IMR-90 (cell line): Measurements from ENCODE around the gene ATG7. TPM values are rescaled to one million over a fixed set of nuclear protein-coding genes. Genes with fewer than 3 reads are reported as not detected.

Source experiments
- ATAC-seq: fragments of 200-7000 bp; cut with Tn5 transposase; 2 replicates; pipeline ENCODE4 v1.9.1; 2020; ENCODE audit warnings: low read depth, mild to moderate bottlenecking, moderate library complexity
- BruUV-seq: library from RNA; stranded (reverse); fragments of 400-500 nt; replicated peaks from 2 replicates; lab custom pipeline; 2021; lab: Mats Ljungman, UMichigan
- CTCF ChIA-PET: fragments of 300-600 bp; formaldehyde crosslinking; extraction: SDS; loops from one replicate; lab custom pipeline; 2021; ENCODE audit warnings: antibody characterized with exemption; lab: Yijun Ruan, JAX
- POLR2A ChIA-PET: fragments of 300-600 bp; sonication (Branson Sonifier 250); formaldehyde crosslinking; loops from one replicate; lab custom pipeline; 2022; ENCODE audit warnings: antibody characterized with exemption; ENCODE audit not compliant: unreplicated experiment; lab: Charles Lee
- DNase-seq: peaks from one replicate; pipeline ENCODE4 v3.0.0; 2013
- H2AFZ ChIP-seq: replicated peaks from 2 replicates; pipeline ENCODE3; 2013; ENCODE audit warnings: low read length, mild to moderate bottlenecking; ENCODE audit not compliant: poor library complexity
- H2AK5ac ChIP-seq: 2 replicates; pipeline ENCODE4 v1.6.1; 2013; ENCODE audit warnings: low read depth, low read length, inconsistent platforms
- H2AK9ac ChIP-seq: replicated peaks from 2 replicates; pipeline ENCODE3; 2013; ENCODE audit warnings: mild to moderate bottlenecking, low read depth, low read length, moderate library complexity; ENCODE audit not compliant: poor library complexity
- H2BK120ac ChIP-seq: 2 replicates; pipeline ENCODE4 v1.6.1; 2013; ENCODE audit warnings: low read depth, low read length, inconsistent platforms
- H2BK15ac ChIP-seq: 3 replicates; pipeline ENCODE4 v1.6.1; 2013; ENCODE audit warnings: low read depth, low read length, inconsistent platforms
- H2BK20ac ChIP-seq: 2 replicates; pipeline ENCODE4 v1.6.1; 2013; ENCODE audit warnings: low read depth, mild to moderate bottlenecking, inconsistent platforms, low read length, moderate library complexity
- H2BK5ac ChIP-seq: 2 replicates; pipeline ENCODE4 v1.6.1; 2013; ENCODE audit warnings: mild to moderate bottlenecking, low read depth, low read length, inconsistent platforms; ENCODE audit not compliant: poor library complexity, severe bottlenecking
- H3K14ac ChIP-seq: replicated peaks from 2 replicates; pipeline ENCODE4 v1.6.1; 2013; ENCODE audit warnings: low read depth, low read length, inconsistent platforms
- H3K18ac ChIP-seq: 2 replicates; pipeline ENCODE4 v1.6.1; 2013; ENCODE audit warnings: low read depth, low read length, control low read depth
- H3K23ac ChIP-seq: 2 replicates; pipeline ENCODE4 v1.6.1; 2013; ENCODE audit warnings: low read depth, low read length, inconsistent platforms
- H3K27ac ChIP-seq: 2 replicates; pipeline ENCODE4 v1.5.1; 2013; ENCODE audit warnings: mild to moderate bottlenecking, control low read depth, low read length; ENCODE audit not compliant: insufficient read depth
- H3K27me3 ChIP-seq: 2 replicates; pipeline ENCODE4 v1.6.1; 2013; ENCODE audit warnings: low read length; ENCODE audit not compliant: control insufficient read depth, insufficient read depth
- H3K36me3 ChIP-seq: 2 replicates; pipeline ENCODE4 v1.6.1; 2013; ENCODE audit warnings: low read length, mixed read lengths; ENCODE audit not compliant: control insufficient read depth, insufficient read depth
- H3K4ac ChIP-seq: 2 replicates; pipeline ENCODE4 v1.6.1; 2013; ENCODE audit warnings: low read depth, low read length, inconsistent platforms
- H3K4me1 ChIP-seq: 2 replicates; pipeline ENCODE4 v1.6.1; 2013; ENCODE audit warnings: low read length, mixed read lengths; ENCODE audit not compliant: control insufficient read depth, insufficient read depth
- H3K4me2 ChIP-seq: 2 replicates; pipeline ENCODE4 v1.6.1; 2013; ENCODE audit warnings: low read depth, mild to moderate bottlenecking, control low read depth, low read length, moderate library complexity
- H3K4me3 ChIP-seq: 2 replicates; pipeline ENCODE4 v1.5.1; 2013; ENCODE audit warnings: low read depth, mild to moderate bottlenecking, control low read depth, low read length, moderate library complexity; ENCODE audit not compliant: insufficient read depth
- H3K56ac ChIP-seq: 2 replicates; pipeline ENCODE4 v1.6.1; 2013; ENCODE audit warnings: low read length, inconsistent platforms; ENCODE audit not compliant: insufficient read depth; ENCODE audit errors: extremely low read depth
- H3K79me1 ChIP-seq, 2 experiments: 2 replicates each; pipeline ENCODE4 v1.6.1; 2013; ENCODE audit warnings: low read length in 2 of 2, inconsistent platforms in 1 of 2, low read depth in 1 of 2
- H3K9ac ChIP-seq: 2 replicates; pipeline ENCODE4 v1.6.1; 2013; ENCODE audit warnings: low read depth, low read length, control low read depth
- H3K9me1 ChIP-seq: 2 replicates; pipeline ENCODE4 v1.6.1; 2013; ENCODE audit warnings: low read length, inconsistent platforms; ENCODE audit not compliant: insufficient read depth
- H3K9me3 ChIP-seq: 2 replicates; pipeline ENCODE4 v1.6.1; 2013; ENCODE audit warnings: low read length; ENCODE audit not compliant: control insufficient read depth, insufficient read depth
- H4K20me1 ChIP-seq: 2 replicates; pipeline ENCODE4 v1.6.1; 2013; ENCODE audit warnings: low read length, inconsistent platforms; ENCODE audit not compliant: insufficient read depth
- H4K5ac ChIP-seq: 2 replicates; pipeline ENCODE4 v1.6.1; 2013; ENCODE audit warnings: mild to moderate bottlenecking, low read depth, low read length, control low read depth
- H4K8ac ChIP-seq, 2 experiments: 2 replicates each; pipeline ENCODE4 v1.6.1; 2013; ENCODE audit warnings: low read depth in 2 of 2, low read length in 2 of 2, control low read depth in 1 of 2, inconsistent platforms in 1 of 2
- H4K91ac ChIP-seq: 2 replicates; pipeline ENCODE4 v1.6.1; 2013; ENCODE audit warnings: low read depth, low read length, inconsistent platforms; ENCODE audit not compliant: insufficient read depth
- CEBPB ChIP-seq: IDR thresholded peaks from 2 replicates; pipeline ENCODE4 v1.6.1; 2012; ENCODE audit warnings: low read depth, low read length, improper control_type of control experiment
- CHD1 ChIP-seq: IDR thresholded peaks from 2 replicates; pipeline ENCODE4 v1.6.1; 2012; ENCODE audit warnings: low read depth, low read length, improper control_type of control experiment
- FOS ChIP-seq: fragments of 150-350 bp; IDR thresholded peaks from 2 replicates; pipeline ENCODE4 v1.6.1; 2016; ENCODE audit warnings: low read depth, low read length
- MAFK ChIP-seq: IDR thresholded peaks from 2 replicates; pipeline ENCODE4 v1.6.1; 2012; ENCODE audit warnings: low read depth, low read length, improper control_type of control experiment
- MXI1 ChIP-seq: IDR thresholded peaks from 2 replicates; pipeline ENCODE4 v1.6.1; 2012; ENCODE audit warnings: low read depth, mild to moderate bottlenecking, low read length, moderate library complexity, borderline replicate concordance
- NFE2L2 ChIP-seq: fragments of 150-350 bp; IDR thresholded peaks from 2 replicates; pipeline ENCODE4 v1.6.1; 2016; ENCODE audit warnings: low read depth, mild to moderate bottlenecking, low read length
- POLR2A ChIP-seq: IDR thresholded peaks from 2 replicates; pipeline ENCODE4 v1.6.1; 2012; ENCODE audit warnings: mild to moderate bottlenecking, low read depth, low read length
- WGBS, 2 experiments: methylation state at CpG; one replicate each; pipeline versions ENCODE4 v1.1.5 to v1.1.7; 2013; ENCODE audit warnings: missing lambda C conversion rate in 2 of 2; ENCODE audit not compliant: insufficient read length in 1 of 2; ENCODE audit errors: extremely low coverage in 2 of 2; 5-methylcytosine and 5-hydroxymethylcytosine counted together
- dilution Hi-C: fragments of 300-500 bp; cut with HindIII; formaldehyde crosslinking; loops from one replicate; pipeline ENCODE4 v1.14.3; 2018; ENCODE audit warnings: low sequenced_read_pairs; ENCODE audit not compliant: unreplicated experiment
- in situ Hi-C: fragments of 300-500 bp; cut with MboI; formaldehyde crosslinking; loops from 3 replicates; pipeline ENCODE4 v1.14.3; 2019; ENCODE audit warnings: low sequenced_read_pairs, inconsistent platforms, mixed read lengths
- intact Hi-C: fragments of 100-400 bp; cut with micrococcal nuclease; formaldehyde crosslinking; loops from 2 replicates; pipeline ENCODE4 v1.10.0; 2022
- polyA plus RNA-seq, 3 experiments: library from polyadenylated mRNA; depleted of rRNA; stranded (reverse); fragments of >200 nt; gene quantifications; 2 replicates each; pipeline ENCODE4 v1.2.3, GENCODE V29; 2012; ENCODE audit warnings: low replicate concordance in 1 of 3
- total RNA-seq: library from RNA; depleted of rRNA; stranded (reverse); fragments of >200 nt; gene quantifications from 2 replicates; pipeline ENCODE4 v1.2.3, GENCODE V29; 2012
- TF ChIP-seq, protein P1 (sequence below): conservative IDR thresholded peaks from 2 replicates; pipeline ENCODE4 v1.5.1; 2012; ENCODE audit warnings: mild to moderate bottlenecking, low read depth, low read length, improper control_type of control experiment
- TF ChIP-seq, protein P2 (sequence below): fragments of 150-350 bp; IDR thresholded peaks from 2 replicates; pipeline ENCODE4 v1.6.1; 2016; ENCODE audit warnings: low read depth, mild to moderate bottlenecking, low read length, moderate library complexity, borderline replicate concordance
- TF ChIP-seq, protein P3 (sequence below): fragments of 150-350 bp; IDR thresholded peaks from 2 replicates; pipeline ENCODE4 v1.6.1; 2017; ENCODE audit warnings: mild to moderate bottlenecking, antibody characterized with exemption, low read length, low read depth

ATG7 gene
- total and polyA plus RNA-seq, 2 of the 4 experiments (the other 2 are of a cell fraction), result 15.6 to 51.4 TPM

GRCh38 chr3:11424277-11424676 is 152.1 kb downstream of the ATG7 start:
- H3K9ac ChIP-seq, result no peak overlapping the region
- H3K4me1 ChIP-seq, result no peaks in the 10 kb centered on the region
- no peaks in the 10 kb centered on the region for H4K20me1 ChIP-seq
- H4K91ac ChIP-seq, result no peak overlapping the region
- no peak overlapping the region for H2AK5ac ChIP-seq
- H3K9me3 ChIP-seq, result peaks cover 2% of the 10 kb centered on the region; the same call in 1 of the 2 replicates
- no peak overlapping the region for H2BK20ac ChIP-seq
- no peak overlapping the region for H2BK5ac ChIP-seq
- no peak overlapping the region for H3K27ac ChIP-seq
- intact Hi-C loops, result no loop called here
- dilution Hi-C loops, result no loop called here
- TF ChIP-seq CEBPB (no peak), FOS (no peak), NFE2L2 (no peak), POLR2A (no peak), MXI1 (no peak), MAFK (no peak), CHD1 (no peak)
- TF ChIP-seq, protein P1, sequence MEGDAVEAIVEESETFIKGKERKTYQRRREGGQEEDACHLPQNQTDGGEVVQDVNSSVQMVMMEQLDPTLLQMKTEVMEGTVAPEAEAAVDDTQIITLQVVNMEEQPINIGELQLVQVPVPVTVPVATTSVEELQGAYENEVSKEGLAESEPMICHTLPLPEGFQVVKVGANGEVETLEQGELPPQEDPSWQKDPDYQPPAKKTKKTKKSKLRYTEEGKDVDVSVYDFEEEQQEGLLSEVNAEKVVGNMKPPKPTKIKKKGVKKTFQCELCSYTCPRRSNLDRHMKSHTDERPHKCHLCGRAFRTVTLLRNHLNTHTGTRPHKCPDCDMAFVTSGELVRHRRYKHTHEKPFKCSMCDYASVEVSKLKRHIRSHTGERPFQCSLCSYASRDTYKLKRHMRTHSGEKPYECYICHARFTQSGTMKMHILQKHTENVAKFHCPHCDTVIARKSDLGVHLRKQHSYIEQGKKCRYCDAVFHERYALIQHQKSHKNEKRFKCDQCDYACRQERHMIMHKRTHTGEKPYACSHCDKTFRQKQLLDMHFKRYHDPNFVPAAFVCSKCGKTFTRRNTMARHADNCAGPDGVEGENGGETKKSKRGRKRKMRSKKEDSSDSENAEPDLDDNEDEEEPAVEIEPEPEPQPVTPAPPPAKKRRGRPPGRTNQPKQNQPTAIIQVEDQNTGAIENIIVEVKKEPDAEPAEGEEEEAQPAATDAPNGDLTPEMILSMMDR, result no peak
- TF ChIP-seq, protein P2, sequence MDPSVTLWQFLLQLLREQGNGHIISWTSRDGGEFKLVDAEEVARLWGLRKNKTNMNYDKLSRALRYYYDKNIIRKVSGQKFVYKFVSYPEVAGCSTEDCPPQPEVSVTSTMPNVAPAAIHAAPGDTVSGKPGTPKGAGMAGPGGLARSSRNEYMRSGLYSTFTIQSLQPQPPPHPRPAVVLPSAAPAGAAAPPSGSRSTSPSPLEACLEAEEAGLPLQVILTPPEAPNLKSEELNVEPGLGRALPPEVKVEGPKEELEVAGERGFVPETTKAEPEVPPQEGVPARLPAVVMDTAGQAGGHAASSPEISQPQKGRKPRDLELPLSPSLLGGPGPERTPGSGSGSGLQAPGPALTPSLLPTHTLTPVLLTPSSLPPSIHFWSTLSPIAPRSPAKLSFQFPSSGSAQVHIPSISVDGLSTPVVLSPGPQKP, result no peak
- TF ChIP-seq, protein P3, sequence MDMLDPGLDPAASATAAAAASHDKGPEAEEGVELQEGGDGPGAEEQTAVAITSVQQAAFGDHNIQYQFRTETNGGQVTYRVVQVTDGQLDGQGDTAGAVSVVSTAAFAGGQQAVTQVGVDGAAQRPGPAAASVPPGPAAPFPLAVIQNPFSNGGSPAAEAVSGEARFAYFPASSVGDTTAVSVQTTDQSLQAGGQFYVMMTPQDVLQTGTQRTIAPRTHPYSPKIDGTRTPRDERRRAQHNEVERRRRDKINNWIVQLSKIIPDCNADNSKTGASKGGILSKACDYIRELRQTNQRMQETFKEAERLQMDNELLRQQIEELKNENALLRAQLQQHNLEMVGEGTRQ, result no peak
- peaks cover 0 to 9% of the 10 kb centered on the region in 2 experiments; a peak in 2 of 4 replicates for H3K79me1 ChIP-seq
- H3K9me1 ChIP-seq, result no peaks in the 10 kb centered on the region
- no peak overlapping the region for H2BK15ac ChIP-seq
- ATAC-seq (no peak), DNase-seq (no peak)
- in situ Hi-C loops, result no loop called here
- H3K27me3 ChIP-seq, result no peaks in the 10 kb centered on the region
- H3K4ac ChIP-seq, result no peak overlapping the region
- no peak overlapping the region for H2AK9ac ChIP-seq
- H4K8ac ChIP-seq, result no peak overlapping the region
- H3K56ac ChIP-seq, result no peak overlapping the region
- no CpG with 5 or more reads among the region's 2 CpGs for WGBS, 2 experiments
- H3K4me2 ChIP-seq, result no peak overlapping the region
- ChIA-PET POLR2A (no interaction called here), CTCF (no interaction called here)
- no peak overlapping the region for H2BK120ac ChIP-seq
- H3K36me3 ChIP-seq, result no peaks in the 10 kb centered on the region; the same call in 1 of the 2 replicates
- H3K4me3 ChIP-seq, result no peak overlapping the region
- no peak overlapping the region for H3K18ac ChIP-seq
- no peak overlapping the region for H3K14ac ChIP-seq
- no peak overlapping the region for H4K5ac ChIP-seq
- H2AFZ ChIP-seq, result no peak overlapping the region
- no peak overlapping the region for H3K23ac ChIP-seq
- no TSS peak for BruUV-seq
